Gastroesophageal sphincter (tissue), 4 donors: ENCODE measurements around the gene PARP6. TPM values are rescaled to one million over a fixed set of nuclear protein-coding genes. Genes with fewer than 3 reads are reported as not detected.

ENCODE experiments used
- ATAC-seq: fragments of 150-250 bp; one replicate; pipeline ENCODE4 v1.9.1; 2016; ENCODE audit warnings: mild to moderate bottlenecking, moderate library complexity
- H3K27ac ChIP-seq, 4 donors: fragments of 200-600 bp; sonication (generic) in 3 of 4; 1 replicate in 3 of 4; 2 replicates in 1 of 4; pipeline ENCODE4 v1.5.1; 2016 to 2019
- H3K27me3 ChIP-seq: fragments of 200-600 bp; sonication (generic); one replicate; pipeline ENCODE4 v1.5.1; 2019
- H3K36me3 ChIP-seq, 2 donors: fragments of 200-600 bp; sonication (generic); one replicate each; pipeline ENCODE4 v1.5.1; 2019; ENCODE audit warnings: control low read depth in 1 of 2
- H3K4me1 ChIP-seq, 3 donors: fragments of 200-600 bp; sonication (generic); 1 replicate in 2 of 3; 2 replicates in 1 of 3; pipeline ENCODE4 v1.5.1; 2016 to 2019; ENCODE audit warnings: control low read depth in 2 of 3
- H3K4me3 ChIP-seq, 2 donors: fragments of 200-600 bp; sonication (generic); one replicate each; pipeline ENCODE4 v1.5.1; 2019; ENCODE audit warnings: mild to moderate bottlenecking in 1 of 2, moderate library complexity in 1 of 2
- H3K9me3 ChIP-seq, 3 donors: fragments of 200-600 bp; sonication (generic); one replicate each; pipeline ENCODE4 v1.5.1; 2017 to 2019; ENCODE audit warnings: control low read depth in 2 of 3
- CTCF ChIP-seq, 4 experiments: fragments of 200-600 bp in 2 of 4; fragments of 450-650 bp in 2 of 4; sonication (generic) in 1 of 4; IDR thresholded peaks; one replicate each; pipeline ENCODE4 v1.5.1; 2017 to 2019; ENCODE audit warnings: antibody characterized with exemption in 4 of 4, mild to moderate bottlenecking in 2 of 4, moderate library complexity in 2 of 4
- EP300 ChIP-seq: sonication (generic); formaldehyde crosslinking; IDR thresholded peaks from one replicate; pipeline ENCODE4 v1.6.1; 2017; ENCODE audit warnings: antibody characterized with exemption, mild to moderate bottlenecking
- POLR2A ChIP-seq, 2 donors: fragments of 450-650 bp; IDR thresholded peaks; one replicate each; pipeline ENCODE4 v1.6.1; 2017; ENCODE audit warnings: antibody characterized with exemption in 2 of 2, mild to moderate bottlenecking in 2 of 2, moderate library complexity in 1 of 2
- POLR2AphosphoS5 ChIP-seq: sonication (generic); formaldehyde crosslinking; IDR thresholded peaks from one replicate; pipeline ENCODE4 v1.6.1; 2017; ENCODE audit warnings: antibody characterized with exemption
- WGBS, 2 donors: methylation state at CpG; one replicate each; pipeline ENCODE4 v1.1.5; 2018; ENCODE audit warnings: low coverage in 1 of 2; 5-methylcytosine and 5-hydroxymethylcytosine counted together
- total RNA-seq, 4 donors: library from RNA; depleted of rRNA; stranded (reverse); fragments of >200 nt; gene quantifications; one replicate each; pipeline ENCODE4 v1.1.0, GENCODE V29; 2016

PARP6 gene
- total RNA-seq, 4 donors from 2014 or later = 38.2 to 98.7 (median 71.4) TPM

DNA sequence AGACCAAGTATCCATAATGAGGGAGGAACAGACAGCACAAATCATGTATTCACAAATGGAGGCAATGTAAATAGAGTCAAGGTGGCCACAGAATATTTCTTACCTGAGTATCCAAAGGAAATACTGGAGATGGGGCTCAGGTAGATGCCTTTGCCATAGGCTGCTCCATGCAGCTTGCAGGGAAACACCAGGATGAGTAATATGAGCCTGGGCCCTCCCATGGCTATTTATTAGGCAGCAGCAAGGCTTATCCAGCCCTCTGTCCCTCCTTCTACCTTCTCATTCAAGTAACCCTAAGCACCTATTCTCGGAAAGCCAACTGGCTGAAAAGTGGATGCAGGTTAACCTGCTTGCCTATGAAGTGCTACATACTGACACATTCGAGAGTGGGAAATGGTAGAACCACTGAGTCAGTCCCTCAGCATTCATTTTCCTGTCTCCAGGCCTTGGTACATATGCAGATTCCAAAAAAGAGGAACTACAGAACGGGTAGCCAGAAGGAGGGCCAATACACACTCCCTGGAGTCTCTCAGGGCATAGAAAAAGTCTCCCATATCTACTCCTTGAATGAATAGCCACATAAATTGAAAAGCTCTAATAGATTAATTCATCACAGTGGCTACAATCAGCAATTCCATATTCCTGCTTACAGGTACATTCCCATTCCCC lies 23.1 kb downstream of the PARP6 start:
- Histone ChIP-seq H3K4me3 (no peak overlapping the region), H3K27me3 (no peaks in the 10 kb centered on the region), H3K36me3 (peaks cover 2 to 100% of the 10 kb centered on the region in 2 donors), H3K4me1 (no peaks in the 10 kb centered on the region), H3K9me3 (no peaks in the 10 kb centered on the region), H3K27ac (no peak overlapping the region)
- no peak for ATAC-seq
- TF ChIP-seq EP300 (no peak), POLR2A (IDR thresholded peaks at IDR 0.05) (no peak), CTCF (IDR thresholded peaks at IDR 0.05) (no peak), POLR2AphosphoS5 (no peak)
- 75% methylated on average over 3 of the region's 3 CpGs; no CpG with 5 or more reads in 1 of the 2 donors for WGBS, 2 donors

DNA sequence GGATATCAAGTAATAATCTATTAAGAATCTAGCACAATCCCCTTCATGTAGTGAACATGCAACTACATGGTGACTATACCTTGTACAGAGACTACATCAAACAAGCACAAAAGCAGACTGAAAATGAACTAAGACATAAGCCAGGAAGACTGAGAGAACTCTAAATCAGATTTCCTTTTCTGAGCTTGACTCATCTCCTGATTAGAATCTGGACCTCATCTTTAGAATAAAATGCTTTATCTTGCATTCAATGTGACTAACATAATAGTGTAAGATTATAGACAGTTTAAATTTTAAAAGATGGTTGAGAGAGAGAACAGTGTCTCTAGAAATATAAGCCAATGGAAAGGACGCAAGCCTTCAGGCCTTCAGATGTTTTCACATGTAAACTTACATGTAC lies 23.8 kb downstream of the PARP6 start:
- H3K4me1 ChIP-seq = no peaks in the 10 kb centered on the region
- H3K27me3 ChIP-seq = no peaks in the 10 kb centered on the region
- no peak for ATAC-seq
- H3K4me3 ChIP-seq = no peak overlapping the region
- H3K36me3 ChIP-seq = peaks cover 2 to 100% of the 10 kb centered on the region in 2 donors
- H3K9me3 ChIP-seq = no peaks in the 10 kb centered on the region
- TF ChIP-seq CTCF (IDR thresholded peaks at IDR 0.05) = no peak
- no peak for TF ChIP-seq POLR2A (IDR thresholded peaks at IDR 0.05)
- no peak for TF ChIP-seq EP300
- no peak for TF ChIP-seq POLR2AphosphoS5
- no peak overlapping the region for H3K27ac ChIP-seq
- WGBS, 2 donors = 90 to 100% methylated on average over 1 of the region's 1 CpG

DNA sequence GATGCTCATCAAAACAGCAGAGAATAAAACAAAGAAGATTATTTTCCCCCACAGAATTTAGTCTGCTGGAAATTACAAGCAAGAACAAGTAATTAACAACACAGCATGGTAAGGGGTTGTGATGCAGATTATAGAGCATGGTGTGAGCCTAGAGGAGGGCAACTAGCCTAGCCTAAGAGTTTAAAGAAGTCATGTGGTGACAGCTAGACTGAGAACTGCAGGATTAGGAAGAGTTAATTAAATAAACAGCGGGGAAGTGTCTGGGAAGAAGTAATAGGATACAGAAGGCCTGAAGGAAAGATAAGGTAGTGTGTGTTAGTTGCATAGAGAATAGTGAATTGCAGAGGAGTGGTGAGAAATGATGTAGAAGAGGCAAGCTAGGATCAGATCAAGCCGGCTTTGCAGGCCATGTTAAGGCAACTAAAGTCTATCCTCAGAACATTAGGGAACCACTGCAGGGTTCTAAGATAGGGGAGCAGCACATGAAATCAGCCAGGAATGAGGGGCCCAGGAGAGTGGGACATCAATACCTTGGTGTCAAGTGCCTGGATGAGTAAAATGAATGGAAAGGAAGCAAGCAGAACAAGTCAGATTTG lies 29.5 kb downstream of the PARP6 start:
- H3K4me3 ChIP-seq = no peak overlapping the region
- H3K36me3 ChIP-seq = peaks cover 0 to 93% of the 10 kb centered on the region in 2 donors
- H3K27me3 ChIP-seq = no peaks in the 10 kb centered on the region
- H3K4me1 ChIP-seq = peaks cover 0 to 2% (median 0%) of the 10 kb centered on the region in 3 donors
- TF ChIP-seq POLR2AphosphoS5 (no peak), EP300 (no peak), CTCF (IDR thresholded peaks at IDR 0.05) (no peak), POLR2A (IDR thresholded peaks at IDR 0.05) (no peak)
- 30 to 40% methylated on average over 1 to 2 of the region's 2 CpGs for WGBS, 2 donors
- H3K27ac ChIP-seq = no peak overlapping the region
- no peaks in the 10 kb centered on the region for H3K9me3 ChIP-seq
- ATAC-seq = no peak

- Histone ChIP-seq H3K27ac (no peak overlapping the region), H3K4me3 (no peak overlapping the region), H3K36me3 (peaks cover 0 to 61% of the 10 kb centered on the region in 2 donors), H3K27me3 (no peaks in the 10 kb centered on the region), H3K9me3 (no peaks in the 10 kb centered on the region), H3K4me1 (peaks cover 0 to 8% (median 4%) of the 10 kb centered on the region in 3 donors)
- no peak for ATAC-seq
- TF ChIP-seq EP300 = no peak
- TF ChIP-seq CTCF (IDR thresholded peaks at IDR 0.05) = no peak
- TF ChIP-seq POLR2AphosphoS5 = no peak
- TF ChIP-seq POLR2A (IDR thresholded peaks at IDR 0.05) = no peak
These were observed 32.7 kb downstream of the PARP6 start for GRCh38 chr15:72239652-72240051.

DNA sequence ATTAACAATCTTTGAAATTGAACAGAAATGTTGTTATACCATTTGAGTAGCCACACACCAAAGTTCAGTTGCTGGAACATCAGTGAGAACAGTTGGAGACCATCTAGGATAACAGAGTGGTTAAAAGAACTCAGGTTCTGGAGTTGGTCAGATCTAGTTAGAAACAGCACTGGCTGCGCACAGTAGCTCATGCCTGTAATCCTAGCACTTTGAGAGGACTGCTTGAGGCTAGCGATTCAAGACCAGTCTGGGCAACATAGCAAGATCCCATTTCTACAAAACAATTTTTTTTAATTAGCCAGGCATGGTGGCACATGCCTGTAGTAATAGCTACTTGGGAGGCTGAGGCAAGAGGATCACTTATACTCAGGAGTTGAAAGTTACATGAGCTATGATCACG lies 33.8 kb downstream of the PARP6 start:
- Histone ChIP-seq H3K27ac (no peak overlapping the region), H3K36me3 (peaks cover 0 to 50% of the 10 kb centered on the region in 2 donors), H3K4me1 (peaks cover 0 to 8% (median 4%) of the 10 kb centered on the region in 3 donors), H3K4me3 (no peak overlapping the region), H3K27me3 (no peaks in the 10 kb centered on the region), H3K9me3 (no peaks in the 10 kb centered on the region)
- no peak for ATAC-seq
- TF ChIP-seq EP300 (no peak), POLR2A (IDR thresholded peaks at IDR 0.05) (no peak), CTCF (IDR thresholded peaks at IDR 0.05) (no peak), POLR2AphosphoS5 (no peak)
- 95 to 100% methylated on average over 1 to 3 of the region's 3 CpGs for WGBS, 2 donors
